Activated T-helper 1 cell treated with Interleukin-2 at 50 U/mL for 16 hours (primary cell): Measurements from ENCODE around the gene GNAQ.
"Not testable (repeated sequence)": the region's sequence is repeated elsewhere in the genome, so short reads cannot be mapped to it uniquely, and the experiment has no call there.

ENCODE experiments used
- DNase-seq: peaks from one replicate; pipeline ENCODE4 v3.0.0-alpha.2; 2020; ENCODE audit warnings: low read depth

Gene GNAQ

DNA sequence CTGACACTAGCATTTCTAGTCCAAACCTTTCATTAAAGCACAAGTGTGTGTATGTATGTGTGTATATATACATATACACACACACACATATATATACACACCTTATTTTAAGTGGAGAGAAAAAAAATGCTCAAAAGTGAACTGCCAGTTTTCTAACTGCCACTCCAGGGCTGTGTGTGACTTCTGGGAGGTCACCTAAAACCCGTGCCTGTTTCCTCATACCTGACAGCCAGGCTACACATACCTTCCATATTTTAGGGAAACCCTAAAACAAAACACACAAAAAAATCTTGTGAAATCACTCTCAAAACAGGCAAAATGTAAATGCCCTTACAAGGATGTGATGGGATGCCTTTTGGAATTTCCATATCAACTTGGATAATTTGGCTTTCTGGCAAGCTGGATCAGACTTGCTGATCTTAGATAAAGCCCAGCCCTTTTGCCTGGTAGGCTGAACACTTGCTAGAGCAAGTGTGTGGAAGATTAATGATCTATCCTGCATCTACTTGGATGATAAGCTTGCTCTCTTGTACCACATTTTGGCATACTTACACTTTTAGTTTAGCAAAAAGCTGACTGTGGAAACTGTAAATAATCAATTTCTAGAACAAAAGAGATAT, 127.8 kb downstream of the GNAQ start:
- DNase-seq: no peak

DNA sequence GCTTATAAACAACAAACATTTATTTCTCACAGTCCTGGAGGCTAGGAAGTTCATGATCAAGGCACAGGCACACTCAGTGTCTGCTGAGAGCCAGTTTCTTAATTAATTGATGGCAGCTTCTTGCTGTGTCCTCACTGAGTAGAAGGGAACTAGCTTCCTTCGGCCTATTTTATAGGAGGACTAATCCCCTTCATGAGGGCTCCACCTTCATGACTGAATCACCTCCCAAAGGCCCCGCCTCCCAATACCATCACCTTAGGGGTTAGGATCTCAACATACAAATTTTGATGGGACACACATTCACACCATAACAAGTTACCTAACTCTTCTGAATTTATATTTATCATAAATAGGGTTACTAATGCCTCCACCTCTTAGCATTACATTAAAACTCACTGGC, 129.8 kb downstream of the GNAQ start:
- DNase-seq: no peak

DNA sequence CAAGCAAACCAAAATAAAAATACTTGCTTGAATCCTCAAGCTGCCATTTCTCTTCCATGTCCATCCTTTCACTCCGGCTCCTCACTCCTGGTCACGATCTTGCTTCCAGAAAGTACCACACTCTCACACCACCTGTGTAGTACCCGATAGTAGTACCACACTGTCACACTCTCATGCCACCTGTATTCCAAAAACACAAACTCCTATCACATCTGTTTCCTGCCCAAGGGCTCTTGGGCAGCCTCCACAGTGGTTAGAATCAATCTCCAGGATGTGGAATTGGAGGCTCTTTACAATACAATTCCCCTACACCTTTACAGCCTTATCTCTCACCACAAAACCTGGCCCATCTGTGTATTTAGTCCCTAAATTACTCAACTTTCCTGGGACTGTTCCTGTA, 130.6 kb downstream of the GNAQ start:
- DNase-seq: no peak

DNA sequence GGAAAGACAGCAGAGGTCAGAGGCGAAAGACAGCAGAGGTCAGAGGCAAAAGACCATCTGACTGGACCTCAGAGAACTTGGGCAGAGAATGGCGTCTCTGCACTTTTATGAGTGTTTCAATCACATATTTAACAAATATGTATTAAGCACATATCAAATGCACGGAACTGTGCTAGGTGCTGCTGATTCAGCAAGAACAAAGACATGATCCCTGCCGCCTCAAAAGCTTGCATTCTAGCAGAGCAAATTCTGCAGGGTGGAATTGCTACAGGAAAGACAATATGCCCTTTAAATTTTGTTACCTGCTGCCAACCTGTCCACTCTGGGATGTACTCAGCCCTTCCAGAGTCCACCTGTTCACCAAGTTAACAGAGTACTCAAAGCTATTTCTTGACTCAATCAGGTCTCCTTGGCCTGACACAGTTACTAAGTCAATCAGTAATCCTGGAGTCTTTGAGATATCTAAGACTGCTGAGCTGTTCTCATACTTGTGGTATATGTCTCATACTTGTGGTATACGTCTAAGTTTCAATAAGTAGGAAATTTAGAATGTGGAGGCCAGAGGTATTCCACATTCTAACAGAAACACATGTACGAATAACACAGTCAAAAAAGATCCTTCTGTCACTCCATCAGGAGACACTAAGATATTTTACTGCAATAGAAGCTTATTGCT, 131.8 kb downstream of the GNAQ start:
- DNase-seq: no peak

DNA sequence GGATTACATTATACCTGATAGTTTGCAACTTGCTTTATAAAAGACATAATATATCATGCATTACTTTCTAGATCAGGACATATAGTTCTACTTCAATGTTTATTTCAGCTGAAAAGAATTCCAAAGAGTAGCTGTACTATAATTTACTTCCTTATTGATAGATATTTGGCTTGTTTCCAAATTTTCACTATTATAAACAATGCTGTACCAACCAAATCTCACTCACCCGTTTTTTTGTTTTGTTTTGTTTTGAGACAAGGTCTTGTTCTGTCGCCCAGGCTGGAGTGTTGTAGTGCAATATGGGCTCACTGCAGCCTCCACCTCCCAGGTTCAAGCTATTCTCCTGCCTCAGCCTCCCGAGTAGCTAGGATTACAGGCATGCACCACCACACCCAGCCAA, 132.7 kb downstream of the GNAQ start:
- DNase-seq: no peak

DNA sequence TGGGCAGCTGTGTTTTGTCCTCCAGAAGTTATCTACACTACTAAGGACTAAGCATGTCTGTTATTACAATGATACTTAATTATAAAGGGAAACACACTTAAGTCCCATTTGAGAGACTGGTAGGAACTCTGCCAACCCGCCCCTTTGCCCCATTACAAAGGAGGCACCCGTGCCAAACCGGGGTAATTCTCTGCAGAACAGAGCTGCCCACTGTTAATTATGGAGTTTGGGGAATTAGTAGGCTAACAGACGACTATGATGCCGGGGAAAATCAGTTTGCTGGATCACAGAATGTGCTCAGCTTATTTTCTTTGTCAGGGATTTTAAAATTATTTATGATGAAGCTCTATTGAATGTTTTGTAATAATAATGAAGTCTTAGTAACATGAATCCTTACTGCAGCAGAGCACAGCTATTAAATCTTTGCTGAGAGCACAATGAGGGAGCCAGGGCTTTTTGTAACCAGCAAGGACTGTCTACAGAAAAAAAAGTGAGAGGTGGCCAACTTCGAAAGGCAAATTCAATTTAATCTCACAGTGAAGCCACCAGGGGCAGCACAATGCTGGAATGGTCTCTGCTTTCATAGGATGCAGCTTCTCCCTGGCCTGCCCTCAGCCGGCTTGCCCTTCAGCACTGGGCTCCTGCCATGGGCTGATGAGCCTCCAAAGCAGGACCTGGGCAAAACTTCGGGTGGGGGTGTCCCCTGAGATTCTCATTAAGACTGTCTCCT, 134.5 kb downstream of the GNAQ start:
- no peak for DNase-seq

DNA sequence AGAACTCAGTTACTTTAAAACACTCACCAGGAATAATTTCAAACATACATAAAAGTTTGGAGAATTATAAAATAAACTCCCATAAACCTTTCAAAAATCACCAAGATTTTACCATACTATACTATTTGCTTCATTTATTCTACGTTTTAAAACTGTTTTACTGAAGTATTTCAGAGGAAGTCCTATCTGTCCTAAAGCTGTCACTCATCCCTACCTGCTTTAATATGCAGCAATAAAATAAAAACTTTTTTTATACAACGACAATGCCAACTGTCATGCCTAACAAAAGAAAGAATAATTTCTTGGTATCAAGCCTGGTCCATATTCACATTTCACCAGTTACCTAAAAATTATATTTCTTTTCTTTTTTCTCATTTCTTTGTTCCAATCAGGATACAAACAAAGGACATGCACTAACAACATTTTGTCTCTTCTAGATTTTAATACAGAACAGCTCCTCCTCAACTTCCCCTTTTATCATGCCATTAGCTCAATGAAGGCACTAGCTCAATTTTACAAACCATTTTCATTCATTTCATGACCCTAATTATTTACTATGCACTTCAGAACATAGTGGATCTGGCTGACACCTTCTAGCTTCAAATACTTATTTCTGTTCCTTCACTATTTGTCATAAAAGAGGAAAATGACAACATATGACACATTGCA, 135.2 kb downstream of the GNAQ start:
- no peak for DNase-seq

DNA sequence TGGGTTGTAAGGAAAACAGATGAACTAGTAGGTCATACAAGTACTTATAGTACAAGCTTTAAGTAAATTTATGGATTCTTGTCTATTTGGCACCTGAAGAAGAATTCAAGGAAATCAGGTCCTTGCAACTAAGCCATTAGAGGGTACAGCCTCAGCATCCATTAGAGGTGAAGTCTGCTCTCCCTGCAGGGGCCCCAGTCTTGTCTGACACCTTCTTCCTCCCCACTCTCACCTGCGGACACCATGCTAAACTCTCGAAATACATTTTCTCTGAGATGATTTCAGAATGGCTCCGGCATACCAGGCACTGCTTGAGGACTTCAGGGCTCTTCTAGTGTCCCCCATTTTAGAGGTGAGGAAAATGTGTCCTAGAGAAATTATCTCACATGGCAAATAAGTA, 137.9 kb downstream of the GNAQ start:
- no peak for DNase-seq

- DNase-seq: no peak
These were observed 138.6 kb downstream of the GNAQ start for GRCh38 chr9:77892955-77893514.

GRCh38 chr9:77892171-77892570, 139.4 kb downstream of the GNAQ start:
- DNase-seq: no peak

GRCh38 chr9:77891128-77891800, 140.3 kb downstream of the GNAQ start:
- DNase-seq: no peak

DNA sequence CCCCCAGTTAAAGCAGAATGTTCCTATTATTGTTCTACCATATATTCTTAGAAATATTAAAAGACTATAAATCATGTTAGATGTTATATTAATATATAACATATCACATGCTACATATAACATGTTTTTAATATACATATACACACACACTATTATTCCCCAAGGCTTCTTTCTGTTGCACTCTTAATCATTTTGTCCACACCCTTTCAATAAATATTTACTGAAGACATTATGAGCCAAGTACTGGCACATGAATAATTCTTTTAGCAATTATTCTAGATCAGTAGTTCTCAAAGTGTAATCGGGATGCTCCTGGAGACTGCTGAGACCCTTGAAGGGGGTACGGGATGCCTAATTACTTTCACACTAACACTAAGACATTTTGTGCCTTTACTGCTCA, 143.9 kb downstream of the GNAQ start:
- DNase-seq: no peak

DNA sequence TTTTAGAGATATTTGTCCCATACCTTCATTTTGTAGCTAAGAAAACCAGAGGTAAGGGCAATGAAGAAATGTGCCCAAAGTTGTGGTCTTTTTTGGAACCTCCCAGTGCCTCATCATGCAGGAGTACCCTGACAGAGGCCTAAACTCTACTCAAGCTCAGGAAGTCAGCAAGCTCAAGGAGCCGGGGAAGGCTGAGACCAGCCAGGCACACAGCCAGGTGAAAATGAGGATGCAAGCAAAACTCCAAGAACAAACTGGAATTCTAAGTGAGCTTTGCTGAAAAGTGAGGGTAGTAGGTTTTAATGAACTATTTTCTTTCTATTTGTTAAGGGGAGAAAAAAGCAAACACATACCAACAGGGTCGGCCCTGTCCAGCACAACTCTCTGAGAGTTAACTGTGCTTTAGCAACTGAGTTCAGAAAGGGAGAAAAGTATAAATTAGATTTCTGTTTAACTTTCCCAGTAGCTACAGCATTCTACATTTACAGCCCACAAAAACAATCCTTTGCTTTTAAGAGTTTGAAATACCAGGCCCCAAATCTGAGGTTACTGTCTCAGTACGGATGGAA, 146.4 kb downstream of the GNAQ start:
- no peak for DNase-seq

- DNase-seq: no peak
These were observed 147.5 kb downstream of the GNAQ start for GRCh38 chr9:77883846-77884771.

- no peak for DNase-seq
These were observed 148.5 kb downstream of the GNAQ start for GRCh38 chr9:77883133-77883532.

DNA sequence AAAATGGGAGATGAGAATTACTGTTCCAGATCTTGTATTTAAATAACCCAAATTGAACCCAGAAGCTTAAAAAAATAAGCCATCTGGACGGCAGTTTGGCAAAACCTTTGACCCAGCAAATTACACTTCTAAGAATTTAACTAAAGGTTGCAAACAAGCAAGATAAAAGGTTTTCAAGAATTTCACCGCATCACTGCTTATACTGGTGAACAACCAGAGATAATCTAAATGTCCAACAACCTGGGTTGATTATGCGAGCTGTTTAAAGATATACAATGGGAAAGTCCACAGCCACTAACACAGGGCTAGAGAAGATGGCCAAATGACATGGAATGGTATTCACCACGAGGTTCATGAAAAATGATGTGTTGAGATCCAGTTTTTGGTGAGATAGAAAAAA, 149.3 kb downstream of the GNAQ start:
- DNase-seq: no peak

DNA sequence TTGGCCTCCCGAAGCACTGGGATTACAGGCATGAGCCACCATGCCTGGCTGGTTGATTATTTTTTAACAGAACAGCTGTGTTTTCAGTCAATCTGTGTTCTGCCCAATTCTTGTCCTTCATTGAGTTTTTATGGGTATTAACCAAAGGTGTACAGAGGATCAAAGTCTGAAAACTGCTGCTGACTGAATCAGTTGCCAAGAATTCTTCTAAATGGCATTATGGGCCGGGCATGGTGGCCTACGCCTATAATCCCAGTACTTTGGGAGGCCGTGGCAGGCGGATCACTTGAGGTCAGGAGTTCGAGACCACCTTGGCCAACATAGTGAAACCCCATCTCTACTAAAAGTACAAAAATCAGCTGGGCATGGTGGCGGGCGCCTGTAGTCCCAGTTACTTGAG, 150.0 kb downstream of the GNAQ start:
- DNase-seq: not testable (repeated sequence)

- no peak for DNase-seq
These were observed 150.5 kb downstream of the GNAQ start for GRCh38 chr9:77881111-77881510.

- no peak for DNase-seq
These were observed 152.1 kb downstream of the GNAQ start for GRCh38 chr9:77879437-77879943.

DNA sequence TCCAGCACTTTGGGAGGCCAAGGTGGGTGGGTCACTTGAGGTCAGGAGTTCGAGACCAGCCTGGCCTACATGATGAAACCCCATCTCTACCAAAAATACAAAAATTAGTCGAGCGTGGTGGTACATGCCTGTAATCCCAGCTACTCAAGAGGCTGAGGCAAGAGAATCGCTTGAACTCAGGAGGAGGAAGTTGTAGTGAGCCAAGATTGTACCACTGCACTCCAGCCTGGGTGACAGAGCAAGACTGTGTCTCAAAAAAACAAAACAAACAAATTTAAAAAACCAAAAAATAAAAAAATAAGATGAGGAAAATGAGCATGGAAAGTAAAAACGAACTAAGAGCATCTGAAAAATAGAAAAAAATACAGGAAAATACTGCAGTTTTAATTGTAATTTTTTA, 152.8 kb downstream of the GNAQ start:
- DNase-seq: not testable (repeated sequence)
